ENCODE measurements around the gene SORCS2. TPM values are rescaled to one million over a fixed set of nuclear protein-coding genes. Genes with fewer than 3 reads are reported as not detected.
"Not testable (repeated sequence)": the region's sequence is repeated elsewhere in the genome, so short reads cannot be mapped to it uniquely, and the experiment has no call there.

The SORCS2 gene
- total RNA-seq, 1 donor from 2014 or later, result 2.8 TPM

DNA sequence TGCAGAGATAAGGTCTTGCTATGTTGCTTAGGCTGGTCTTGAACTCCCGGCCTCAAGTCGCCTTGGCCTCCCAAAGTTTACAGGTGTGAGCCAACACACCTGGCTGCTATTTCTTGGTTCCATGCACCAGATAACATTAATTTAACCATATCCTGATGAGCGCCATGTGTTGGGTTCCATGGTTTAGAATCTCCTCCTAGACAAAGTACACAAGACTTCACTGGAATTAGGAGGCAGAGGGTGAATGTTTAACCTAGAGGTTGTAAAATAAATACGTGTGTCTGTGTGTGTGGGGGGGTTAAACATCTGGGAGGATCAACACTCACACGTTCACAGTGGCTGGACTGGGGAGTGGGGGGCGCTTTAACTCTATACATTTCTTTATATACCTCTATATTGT lies 32.4 kb upstream of the SORCS2 start:
- DNase-seq (ENCODE audit: low read depth), result no peak

DNA sequence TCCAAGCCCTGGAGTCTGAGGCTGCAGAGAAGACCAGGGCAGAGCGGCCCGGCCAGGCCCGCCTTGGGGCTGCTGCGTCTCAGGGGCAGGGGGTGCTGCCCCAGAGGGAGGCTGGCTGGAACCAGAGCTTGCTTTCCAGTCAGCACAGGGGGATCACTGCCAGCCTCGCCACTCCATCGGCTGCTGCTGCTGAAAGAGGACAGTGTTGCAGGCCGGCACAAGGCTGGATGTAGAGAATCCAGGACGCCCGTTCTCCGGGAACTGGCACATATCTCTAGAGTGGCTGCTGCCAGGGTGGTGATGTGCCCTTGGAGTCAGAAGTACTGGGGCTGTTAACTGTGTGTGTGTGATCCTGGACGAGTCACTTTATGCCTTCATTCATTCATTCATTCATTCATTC lies 31.9 kb upstream of the SORCS2 start:
- DNase-seq (ENCODE audit: low read depth), result no peak

DNA sequence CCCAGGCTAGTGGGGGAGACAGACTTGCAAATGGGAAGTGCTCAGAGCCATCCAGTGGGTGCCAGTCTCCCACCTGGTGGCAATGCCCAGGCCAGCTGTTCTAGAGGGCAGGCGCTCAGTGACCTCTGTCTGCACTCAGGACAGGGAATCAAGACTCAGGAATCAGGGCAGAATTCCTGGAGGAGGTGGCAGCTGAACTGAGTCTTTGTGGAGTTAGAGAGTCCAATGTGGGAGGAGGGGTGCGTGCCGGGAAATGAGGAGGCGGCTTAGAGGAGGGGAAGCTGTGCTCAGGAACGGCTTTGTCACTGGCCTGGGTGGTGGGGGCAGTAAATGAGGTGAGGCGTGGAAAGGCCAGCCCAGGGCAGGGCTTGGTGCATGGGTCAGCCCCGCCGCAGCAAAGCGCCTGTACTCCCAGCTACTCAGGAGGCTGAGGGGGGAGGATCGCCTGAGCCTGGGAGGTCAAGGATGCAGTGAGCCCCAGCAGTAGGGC lies 31.3 kb upstream of the SORCS2 start:
- no peak for DNase-seq (ENCODE audit: low read depth)

DNA sequence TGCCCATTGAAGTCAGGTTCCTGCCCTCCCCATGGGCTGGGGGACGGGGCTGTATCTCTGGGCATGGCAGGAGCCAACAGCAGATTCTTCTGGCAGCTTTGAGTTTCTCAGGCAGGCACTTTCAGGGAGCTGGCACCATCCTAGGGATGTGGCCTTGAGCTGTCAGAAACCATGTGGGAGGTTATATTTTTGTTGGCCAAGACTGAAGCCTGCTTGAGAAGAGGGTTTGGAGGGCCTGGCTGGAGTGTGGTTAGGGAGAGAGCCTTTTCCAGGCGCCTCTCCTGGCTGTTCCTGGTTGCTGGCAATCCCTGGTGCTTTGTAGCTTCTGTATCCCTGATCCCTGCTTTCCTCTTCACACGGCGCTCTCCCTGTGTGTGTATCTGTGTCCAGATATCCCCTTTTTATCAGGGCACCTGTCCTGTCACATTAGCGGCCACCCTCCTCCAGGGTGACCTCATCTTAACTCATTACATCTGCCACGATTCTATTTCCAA lies 30.6 kb upstream of the SORCS2 start:
- peak; percentile 49 for DNase-seq (ENCODE audit: low read depth)

DNA sequence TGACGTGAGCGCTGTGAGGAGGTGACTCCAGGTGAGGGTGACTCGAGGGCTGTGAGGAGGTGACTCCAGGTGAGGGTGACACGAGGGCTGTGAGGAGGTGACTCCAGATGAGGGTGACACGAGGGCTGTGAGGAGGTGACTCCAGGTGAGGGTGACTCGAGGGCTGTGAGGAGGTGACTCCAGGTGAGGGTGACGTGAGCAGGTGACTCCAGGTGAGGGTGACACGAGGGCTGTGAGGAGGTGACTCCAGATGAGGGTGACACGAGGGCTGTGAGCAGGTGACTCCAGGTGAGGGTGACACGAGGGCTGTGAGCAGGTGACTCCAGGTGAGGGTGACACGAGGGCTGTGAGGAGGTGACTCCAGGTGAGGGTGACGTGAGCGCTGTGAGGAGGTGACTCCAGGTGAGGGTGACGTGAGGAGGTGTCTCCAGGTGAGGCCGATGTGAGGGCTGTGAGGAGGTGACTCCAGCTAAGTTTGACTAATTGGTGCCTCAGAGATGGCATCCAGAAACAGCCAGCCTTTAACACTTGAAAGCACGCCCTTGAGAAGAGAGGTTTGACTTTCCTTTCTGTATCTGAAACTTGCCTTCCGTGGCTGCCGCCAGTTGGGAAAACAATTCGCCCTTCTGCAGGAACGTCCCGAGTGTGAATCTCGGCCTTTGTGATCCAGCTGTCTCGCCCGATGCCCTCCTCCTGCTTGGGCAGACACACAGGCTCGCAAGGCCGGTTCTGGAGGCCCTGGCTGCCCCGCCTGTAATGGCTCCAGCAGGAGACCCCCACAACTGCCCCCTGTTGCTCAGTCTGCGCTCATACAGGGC lies 27.1 kb upstream of the SORCS2 start:
- DNase-seq (ENCODE audit: low read depth), result not testable (repeated sequence)

DNA sequence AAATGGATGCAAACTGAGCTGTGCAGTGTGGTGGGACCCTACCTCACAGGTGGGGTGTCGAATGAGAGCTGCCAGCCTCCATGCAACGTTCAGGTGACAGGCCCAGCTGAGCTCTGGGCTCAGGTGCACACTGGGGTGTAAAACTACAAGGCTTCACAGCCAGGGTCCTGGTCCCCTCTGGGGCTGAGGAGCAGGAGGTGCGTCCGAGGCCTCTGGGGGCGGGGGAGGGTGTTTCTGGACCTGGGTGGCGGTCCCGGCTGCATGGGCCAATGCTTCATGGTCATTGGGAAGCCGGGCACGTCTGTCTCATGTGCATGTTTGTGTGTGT lies 26.5 kb upstream of the SORCS2 start:
- DNase-seq (ENCODE audit: low read depth), result no peak

DNA sequence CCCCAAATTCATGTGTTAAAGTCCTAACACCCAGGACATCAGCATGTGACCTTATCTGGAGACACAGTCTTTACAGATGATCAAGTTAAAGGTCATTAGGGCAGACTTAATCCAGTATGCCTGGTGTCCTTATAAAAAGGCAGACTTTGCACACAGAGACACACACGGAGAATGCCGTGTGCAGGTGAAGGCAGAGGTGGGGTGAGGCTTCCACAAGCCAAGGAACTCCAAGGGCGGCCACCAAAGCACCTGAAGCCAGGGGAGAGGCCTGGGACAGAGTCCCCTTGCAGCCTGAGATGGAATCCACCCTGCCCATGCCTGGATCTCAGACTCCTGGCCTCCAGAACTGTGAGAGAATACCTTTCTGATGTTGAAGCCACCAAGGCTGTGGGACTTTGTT lies 26.1 kb upstream of the SORCS2 start:
- DNase-seq (ENCODE audit: low read depth), result no peak

DNA sequence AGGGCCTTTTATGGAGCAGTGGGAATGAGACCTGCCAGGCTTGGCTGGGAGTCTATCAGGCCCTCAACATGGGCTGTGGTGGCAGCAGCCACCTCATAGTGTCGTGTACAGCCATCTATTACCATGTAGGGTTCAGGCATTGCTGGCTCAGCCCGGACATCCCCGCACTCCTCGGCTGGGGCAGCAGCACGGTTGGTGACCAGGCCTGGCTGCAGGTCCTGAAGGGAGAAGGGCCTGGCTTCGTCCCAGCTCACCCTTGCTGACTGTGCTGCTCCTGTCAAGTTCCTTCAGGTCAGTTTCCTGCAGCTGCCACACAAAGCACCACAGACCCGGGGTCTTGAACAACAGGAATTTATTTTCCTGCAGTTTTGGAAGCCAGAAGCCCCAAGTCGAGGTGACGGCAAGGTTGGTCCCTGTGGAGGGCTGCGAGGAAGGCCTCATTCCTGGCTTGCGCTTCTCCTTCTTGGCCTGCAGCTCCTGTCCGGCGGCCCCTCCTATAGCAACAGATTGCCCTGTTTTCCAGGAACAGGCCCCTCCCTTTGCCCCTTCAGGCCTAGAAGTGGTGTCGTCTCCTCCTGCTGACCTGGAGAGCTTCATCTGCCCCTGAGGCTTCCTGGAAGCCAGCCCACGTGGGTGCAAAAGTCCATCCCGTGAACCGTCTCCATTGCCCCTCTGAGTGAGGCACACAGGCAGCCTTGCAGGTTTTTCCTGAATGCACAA lies 25.2 kb upstream of the SORCS2 start:
- no peak for DNase-seq (ENCODE audit: low read depth)

DNA sequence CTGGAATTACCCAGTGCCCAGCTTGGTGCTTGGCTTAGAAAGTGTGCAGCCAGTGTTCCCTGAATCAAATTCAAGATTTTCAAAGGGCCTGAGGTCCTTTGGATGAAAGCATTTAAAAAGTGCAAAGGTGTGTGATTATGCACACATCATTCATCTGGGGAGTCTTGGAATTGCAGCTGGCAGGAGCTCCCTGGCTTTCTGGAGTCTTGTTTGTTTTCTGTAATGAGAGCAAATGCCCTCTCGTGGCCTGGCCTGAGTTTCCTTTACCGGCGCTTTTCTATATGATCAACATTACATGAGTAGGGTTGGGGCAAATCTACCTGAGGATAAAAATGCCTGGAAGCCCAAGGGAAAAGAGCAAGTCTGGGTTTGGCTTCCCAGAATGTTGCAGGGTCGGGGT lies 24.6 kb upstream of the SORCS2 start:
- no peak for DNase-seq (ENCODE audit: low read depth)

DNA sequence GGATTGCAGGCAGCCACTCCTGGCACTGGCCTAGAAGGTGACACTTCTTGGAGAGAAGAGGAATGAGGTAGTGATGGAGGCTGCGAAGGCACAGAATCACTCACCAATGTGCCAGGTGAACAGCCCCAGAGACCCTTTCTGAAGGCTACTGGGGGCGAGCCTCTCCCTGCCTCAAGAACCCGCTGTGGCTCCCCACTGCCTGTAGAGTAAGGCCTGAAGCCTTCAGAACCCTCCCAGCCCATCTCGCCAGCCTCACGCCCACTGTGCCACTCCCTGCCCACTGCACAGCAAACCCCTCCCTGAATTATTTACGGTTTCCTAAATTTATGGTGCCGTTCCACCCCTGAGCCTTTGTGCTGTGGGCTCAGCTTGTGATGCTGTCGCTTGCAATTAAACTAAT lies 24.2 kb upstream of the SORCS2 start:
- no peak for DNase-seq (ENCODE audit: low read depth)

DNA sequence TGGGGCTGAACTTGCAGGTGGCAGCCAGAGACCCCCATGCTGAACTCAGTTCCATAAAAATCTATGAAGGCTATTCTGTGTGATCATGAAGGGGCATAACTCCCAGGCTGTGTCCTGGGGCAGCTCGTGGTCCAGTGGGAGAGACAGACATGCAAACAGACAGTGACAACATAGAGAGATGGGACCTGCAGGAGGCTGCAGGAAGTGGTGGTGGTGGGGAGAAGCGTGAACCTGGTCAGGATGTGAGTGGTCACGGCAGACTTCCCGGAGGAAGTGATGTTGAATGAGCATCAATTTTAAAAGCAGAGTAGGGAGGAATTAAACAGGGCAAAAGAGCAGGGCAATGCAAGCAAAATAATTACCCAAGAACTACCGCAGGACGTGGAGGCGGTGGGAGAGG lies 23.2 kb upstream of the SORCS2 start:
- DNase-seq (ENCODE audit: low read depth), result no peak

DNA sequence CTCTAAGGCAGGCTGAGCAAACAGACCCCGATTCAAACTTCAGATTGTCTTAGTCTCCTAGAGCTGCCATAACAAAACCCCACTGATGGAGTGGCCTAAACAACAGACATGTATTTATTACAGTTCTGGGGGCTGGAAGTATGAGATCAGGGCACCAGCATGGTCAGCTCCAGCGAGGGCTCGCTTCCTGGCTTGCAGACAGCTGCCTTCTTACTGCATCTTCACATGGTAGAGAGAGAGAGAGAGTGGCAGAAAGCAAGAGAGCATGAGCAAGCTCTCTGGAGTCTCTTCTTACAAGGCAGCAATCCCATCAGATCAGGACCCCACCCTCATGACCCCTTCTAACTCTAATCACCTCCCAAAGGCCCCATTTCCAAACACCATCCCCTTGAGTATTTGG lies 22.3 kb upstream of the SORCS2 start:
- DNase-seq (ENCODE audit: low read depth), result no peak

DNA sequence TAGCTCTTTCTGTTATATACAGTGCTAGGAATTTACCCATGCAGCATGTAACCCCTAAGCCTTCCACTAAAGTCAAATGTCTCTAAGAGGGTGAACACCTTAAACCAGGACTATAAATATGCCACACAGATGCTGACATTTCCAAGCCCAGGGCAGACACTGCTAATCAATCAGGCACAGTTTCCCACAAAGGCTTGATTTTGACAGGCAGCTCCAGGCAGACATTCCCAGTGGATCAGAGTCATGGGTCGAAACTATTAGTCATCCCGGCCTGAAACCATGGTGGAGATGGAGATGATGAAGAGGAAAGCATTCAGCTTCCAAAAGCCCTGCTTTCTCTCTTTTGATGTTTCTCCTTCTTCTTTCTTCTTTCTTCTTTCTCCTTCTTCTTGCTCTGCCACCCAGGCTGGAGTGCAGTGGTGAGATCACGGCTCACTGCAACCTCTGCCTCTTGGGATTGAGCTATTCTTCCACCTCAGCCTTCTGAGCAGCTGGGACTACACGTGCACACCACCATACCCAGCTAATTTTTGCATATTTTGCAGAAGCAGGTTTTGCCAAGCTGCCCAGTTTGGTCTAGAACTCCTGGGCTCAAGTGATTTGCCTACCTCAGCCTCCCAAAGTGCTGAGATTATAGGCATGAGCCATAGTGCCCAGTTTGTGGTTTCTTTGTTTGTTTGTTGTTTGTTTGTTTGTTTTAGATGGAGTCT lies 21.0 kb upstream of the SORCS2 start:
- DNase-seq (ENCODE audit: low read depth), result peak; percentile 38

DNA sequence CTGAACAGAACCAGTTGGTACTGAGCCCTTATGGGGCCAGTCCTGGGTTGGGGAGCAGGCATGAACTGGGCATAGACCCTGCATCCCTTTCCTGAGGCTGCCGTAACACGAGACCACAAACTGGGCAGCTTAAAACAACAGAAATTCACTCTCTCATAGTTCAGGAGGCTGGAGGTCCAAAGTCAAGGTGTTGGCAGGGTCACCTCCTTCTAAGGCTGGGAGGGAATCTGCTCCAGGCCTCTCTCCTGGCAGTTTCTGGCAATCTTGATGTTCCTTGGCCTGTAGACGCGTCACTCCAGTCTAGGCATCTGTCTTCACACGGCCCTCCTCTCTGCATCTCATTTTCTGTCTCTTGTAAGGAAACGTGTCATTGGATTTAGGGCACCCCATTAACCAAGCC lies 19.8 kb upstream of the SORCS2 start:
- DNase-seq (ENCODE audit: low read depth), result no peak

DNA sequence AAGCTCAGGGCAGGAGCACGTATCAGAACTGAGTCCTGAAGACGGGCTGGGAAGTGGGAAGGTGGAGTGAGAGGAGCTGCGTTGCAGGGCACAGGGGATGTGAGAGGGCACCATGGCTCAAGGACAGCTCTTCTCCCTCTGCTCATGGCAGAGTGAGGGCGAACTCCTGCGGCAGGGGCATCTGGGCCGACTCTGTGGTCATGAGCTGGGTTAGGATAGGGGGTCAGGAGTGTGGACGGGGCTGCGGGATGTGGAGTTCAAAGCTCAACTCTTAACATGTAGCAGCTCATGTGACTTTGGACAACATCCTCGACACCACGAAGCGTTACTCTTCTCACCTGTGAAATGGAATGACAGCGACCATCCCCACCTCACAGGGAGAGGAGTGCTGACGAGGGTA lies 19.4 kb upstream of the SORCS2 start:
- DNase-seq (ENCODE audit: low read depth), result no peak

DNA sequence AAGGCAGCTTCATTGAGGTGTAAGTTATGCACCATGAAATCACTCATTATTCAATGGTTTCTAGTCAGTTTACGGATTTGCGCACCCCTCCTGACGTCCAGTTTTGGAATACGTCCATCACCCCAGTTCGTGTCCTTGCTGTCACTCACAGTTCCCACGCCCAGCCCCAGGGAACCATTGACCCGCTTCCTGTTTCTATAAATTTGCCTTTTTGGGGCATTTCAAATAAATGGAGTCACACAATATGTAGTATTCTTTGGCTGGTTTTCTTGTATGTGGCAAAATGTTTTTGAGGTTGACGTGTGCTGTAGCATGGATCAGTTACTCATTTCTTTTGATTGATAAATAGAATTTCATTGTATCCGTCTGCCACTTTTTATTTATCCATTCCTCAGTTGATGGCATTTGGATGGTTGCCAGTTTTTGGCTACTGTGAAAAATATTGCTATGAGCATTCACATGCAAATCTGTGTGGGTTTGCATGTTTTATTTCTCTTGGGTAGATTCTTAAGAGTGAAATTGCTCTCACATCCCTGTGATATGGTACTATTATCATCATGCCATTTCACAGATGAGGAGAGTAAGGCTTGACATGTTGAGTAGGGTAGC lies 18.4 kb upstream of the SORCS2 start:
- DNase-seq (ENCODE audit: low read depth), result no peak

DNA sequence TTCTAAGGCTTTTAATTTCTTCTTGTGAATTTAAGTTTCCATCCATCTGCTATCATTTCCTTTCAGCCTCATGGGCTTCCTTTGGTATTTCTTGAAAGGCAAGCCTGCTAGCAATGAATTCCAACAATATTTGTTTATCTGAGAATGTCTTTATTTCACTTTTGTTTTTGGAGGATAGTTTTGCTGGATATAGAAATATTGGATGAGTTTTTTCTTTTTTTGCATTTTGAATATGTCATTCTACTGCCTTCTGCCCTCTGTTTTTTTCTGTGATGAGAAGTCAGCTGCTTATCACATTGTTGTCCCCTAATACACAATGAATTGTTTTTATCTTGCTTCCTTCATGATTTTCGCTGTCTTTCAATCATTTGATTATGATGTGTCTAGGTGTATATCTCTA lies 13.2 kb upstream of the SORCS2 start:
- DNase-seq (ENCODE audit: low read depth), result no peak

DNA sequence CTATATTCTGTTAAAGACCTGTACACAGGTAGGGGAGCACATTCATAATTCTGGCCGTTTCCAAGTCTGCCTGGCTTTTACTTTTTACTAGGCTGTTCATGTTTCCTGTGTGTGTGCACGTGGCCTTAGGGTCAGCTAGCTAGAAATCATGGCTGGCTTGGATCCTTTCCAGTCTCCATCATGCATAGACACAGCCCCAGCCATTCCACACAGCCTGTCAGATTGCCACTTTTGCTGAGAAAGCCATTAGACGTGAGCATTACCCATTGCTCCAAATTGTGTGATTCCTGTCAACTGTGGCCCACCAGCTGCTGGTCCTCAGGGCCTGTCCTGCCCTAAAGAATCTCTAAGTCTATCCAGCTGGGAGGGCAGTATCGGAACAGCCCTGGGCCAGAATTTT lies 11.4 kb upstream of the SORCS2 start:
- no peak for DNase-seq (ENCODE audit: low read depth)

DNA sequence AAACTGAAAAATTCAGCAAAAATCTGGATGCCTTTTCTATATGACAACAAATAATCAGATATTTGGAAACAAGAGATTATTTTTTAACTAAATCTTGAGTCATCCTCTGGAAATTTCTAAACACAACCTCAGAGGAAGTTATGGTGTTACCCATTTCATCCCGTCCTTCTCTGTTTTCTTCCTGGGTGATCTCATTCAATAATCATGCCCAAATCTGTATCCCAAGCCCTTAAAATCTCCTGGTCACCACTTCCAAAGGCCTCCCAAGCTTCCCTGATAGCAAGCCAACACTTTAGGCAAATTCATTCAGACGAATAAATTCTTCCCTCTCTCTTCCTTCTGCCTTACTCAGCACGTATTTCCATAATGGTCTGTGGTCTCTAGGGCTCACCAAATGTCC lies 9.7 kb upstream of the SORCS2 start:
- DNase-seq (ENCODE audit: low read depth), result no peak

DNA sequence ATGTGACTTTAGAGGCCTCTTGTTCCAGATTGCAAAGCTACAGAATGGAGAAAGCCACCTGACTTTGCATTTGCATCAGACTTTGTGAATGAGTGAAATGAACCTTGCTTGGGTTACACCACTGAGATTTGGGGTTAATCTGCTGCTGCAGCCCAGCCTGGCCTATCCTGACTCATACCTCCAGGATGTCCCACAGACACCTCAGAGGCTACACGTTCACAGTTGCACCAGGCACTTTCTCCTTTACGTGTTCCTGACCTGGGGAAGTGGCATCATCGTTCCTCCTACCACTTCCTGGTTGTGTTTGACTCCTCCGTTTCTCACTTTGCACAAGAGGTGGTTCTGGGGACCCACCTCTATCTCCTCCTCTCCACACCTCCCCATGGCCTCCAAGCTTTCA lies 9.2 kb upstream of the SORCS2 start:
- DNase-seq (ENCODE audit: low read depth), result no peak

DNA sequence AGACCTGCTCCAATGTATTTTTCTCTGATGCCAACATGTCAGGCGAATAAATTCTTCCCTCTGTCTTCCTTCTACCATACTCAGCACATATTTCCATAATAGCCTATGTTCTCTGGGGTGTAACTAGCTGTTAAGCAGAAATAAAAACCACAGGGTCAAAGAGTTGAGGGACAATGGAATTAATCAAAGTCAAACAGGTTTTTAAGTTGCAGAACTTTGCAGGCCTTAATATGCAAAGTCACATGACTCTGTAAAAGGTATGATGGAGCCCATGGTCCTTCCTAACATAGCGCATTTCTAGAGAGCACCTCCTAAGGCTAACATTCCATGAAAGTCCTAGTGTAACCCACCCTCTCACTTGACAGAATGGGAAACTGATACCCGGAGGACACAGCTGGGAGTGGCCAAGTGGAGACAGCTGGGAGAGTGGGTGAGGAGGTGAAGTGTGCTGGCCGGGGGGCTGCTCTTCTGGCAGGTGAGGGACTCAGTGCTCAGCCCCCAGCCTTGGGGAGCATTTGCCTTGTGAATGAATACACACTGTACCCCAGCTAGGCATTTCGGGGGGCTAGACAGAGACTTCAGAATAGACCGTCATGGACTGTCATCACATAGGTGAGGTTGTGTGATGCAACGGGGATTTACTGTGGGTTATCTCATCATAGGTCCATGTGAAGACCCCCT lies 8.4 kb upstream of the SORCS2 start:
- DNase-seq (ENCODE audit: low read depth), result no peak

All from myocyte (in vitro differentiated cells).